ENCODE results near the gene A2M. TPM values are rescaled to one million over a fixed set of nuclear protein-coding genes. Genes with fewer than 3 reads are reported as not detected.

The A2M gene
- total and polyA plus RNA-seq, 4 donors = 1,731 to 2,622 (median 2,052) TPM

DNA sequence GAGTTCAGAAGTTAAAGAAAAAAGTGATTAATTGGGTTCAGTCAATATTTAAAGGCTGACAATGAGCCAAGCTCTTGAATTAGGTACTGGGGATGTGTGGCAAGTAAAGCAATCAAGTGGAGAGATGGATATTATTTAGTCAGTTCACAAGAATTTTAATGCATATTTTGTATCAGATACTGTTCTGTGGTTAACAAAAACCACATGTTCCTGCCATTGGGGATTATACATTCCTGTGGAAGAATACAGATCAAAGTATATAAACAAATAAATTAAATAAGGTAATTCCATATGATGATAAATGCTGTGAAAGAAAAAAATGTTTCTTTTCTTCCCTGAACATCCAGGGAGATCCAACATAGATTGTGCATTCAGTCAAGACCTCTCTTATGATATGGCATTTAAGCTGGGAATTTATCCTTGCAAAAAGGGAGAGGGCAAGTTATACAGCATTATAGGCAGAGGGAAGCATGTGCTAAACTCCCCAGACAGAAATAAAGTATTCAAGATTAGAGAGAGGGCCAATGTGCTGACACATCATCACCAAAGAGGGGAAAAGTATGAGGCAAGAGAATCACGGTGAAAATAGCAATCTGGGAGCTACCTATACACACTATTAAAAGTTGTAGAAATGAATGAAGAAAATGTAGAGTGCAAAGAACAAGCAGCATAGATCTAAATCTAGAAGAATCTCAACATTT is 17.6 kb upstream of the A2M start:
- Histone ChIP-seq H3K27me3 (ENCODE audit: control insufficient read depth in 4 of 4, insufficient read depth in 4 of 4, low read length in 3 of 4) (no peaks in the 10 kb centered on the region), H3K36me3 (ENCODE audit: control insufficient read depth in 4 of 4, insufficient read depth in 3 of 4, low read depth in 1 of 4, low read length in 3 of 4) (no peaks in the 10 kb centered on the region), H3K4me3 (ENCODE audit: low read depth in 1 of 3, low read length in 3 of 3) (no peak overlapping the region), H3K9ac (ENCODE audit: low read depth in 1 of 2, low read length in 2 of 2) (no peak overlapping the region), H3K27ac (ENCODE audit: low read depth in 1 of 2, low read length in 2 of 2) (peak overlapping the region; percentile 10 to 42), H3K9me3 (ENCODE audit: control insufficient read depth in 4 of 4, low read length in 3 of 4) (no peaks in the 10 kb centered on the region), H3K4me1 (ENCODE audit: control insufficient read depth in 4 of 4, insufficient read depth in 4 of 4, low read length in 3 of 4) (peaks cover 2 to 40% (median 27%) of the 10 kb centered on the region in 4 donors)
- TF ChIP-seq FOXA1 (IDR thresholded peaks at IDR 0.05) (no peak), HNF4G (IDR thresholded peaks at IDR 0.05) (no peak), RAD21 (IDR thresholded peaks at IDR 0.05) (no peak), SP1 (IDR thresholded peaks at IDR 0.05) (no peak), GABPA (IDR thresholded peaks at IDR 0.05 in 1 of 2, conservative IDR thresholded peaks at IDR 0.05 in 1 of 2) (no peak), RXRA (IDR thresholded peaks at IDR 0.05) (no peak)
- TF ChIP-seq, protein P1, sequence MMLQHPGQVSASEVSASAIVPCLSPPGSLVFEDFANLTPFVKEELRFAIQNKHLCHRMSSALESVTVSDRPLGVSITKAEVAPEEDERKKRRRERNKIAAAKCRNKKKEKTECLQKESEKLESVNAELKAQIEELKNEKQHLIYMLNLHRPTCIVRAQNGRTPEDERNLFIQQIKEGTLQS (IDR thresholded peaks at IDR 0.05) = no peak
- WGBS = 41% methylated on average over 1 of the region's 1 CpG
- DNase-seq (ENCODE audit: low spot score) = no peak

DNA sequence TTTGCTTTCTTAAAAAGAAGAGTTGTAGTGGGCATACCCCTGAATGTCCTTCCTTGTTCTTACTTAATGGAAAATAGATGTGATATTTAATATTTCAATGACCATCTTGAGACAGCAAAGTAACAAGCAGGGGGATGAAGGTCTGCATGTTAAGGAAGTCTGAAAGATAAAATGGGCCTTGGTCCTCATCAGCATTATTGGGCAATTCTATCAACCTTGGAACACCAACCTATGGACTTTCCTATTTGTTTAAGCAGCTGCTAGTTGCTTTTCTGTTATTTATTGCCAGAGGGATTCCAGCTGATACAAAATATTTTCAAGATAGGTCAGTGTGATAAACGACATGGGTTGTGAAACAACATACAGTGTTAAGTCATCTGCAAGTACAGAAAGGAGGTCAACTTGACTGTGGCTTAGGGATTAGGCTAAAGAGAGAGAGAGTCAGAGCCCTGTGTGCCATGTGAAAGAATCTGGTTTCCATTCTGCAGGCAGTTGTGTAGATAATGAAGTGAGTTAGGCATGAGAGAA is 16.4 kb upstream of the A2M start:
- Histone ChIP-seq H3K9me3 (ENCODE audit: control insufficient read depth in 4 of 4, low read length in 3 of 4) (no peaks in the 10 kb centered on the region), H3K9ac (ENCODE audit: low read depth in 1 of 2, low read length in 2 of 2) (no peak overlapping the region), H3K27ac (ENCODE audit: low read depth in 1 of 2, low read length in 2 of 2) (peak overlapping the region; percentile 73 to 74), H3K4me1 (ENCODE audit: control insufficient read depth in 4 of 4, insufficient read depth in 4 of 4, low read length in 3 of 4) (peaks cover 2 to 40% (median 27%) of the 10 kb centered on the region in 4 donors), H3K36me3 (ENCODE audit: control insufficient read depth in 4 of 4, insufficient read depth in 3 of 4, low read depth in 1 of 4, low read length in 3 of 4) (no peaks in the 10 kb centered on the region), H3K4me3 (ENCODE audit: low read depth in 1 of 3, low read length in 3 of 3) (no peak overlapping the region), H3K27me3 (ENCODE audit: control insufficient read depth in 4 of 4, insufficient read depth in 4 of 4, low read length in 3 of 4) (no peaks in the 10 kb centered on the region)
- TF ChIP-seq YY1 (IDR thresholded peaks at IDR 0.05) (peak; percentile 89), HNF4A (conservative IDR thresholded peaks at IDR 0.05) (peak; percentile 98 to 99), TAF1 (conservative IDR thresholded peaks at IDR 0.05) (no peak), NR2F2 (IDR thresholded peaks at IDR 0.05) (peak; percentile 81), SP1 (IDR thresholded peaks at IDR 0.05) (peak; percentile 98), FOXA2 (IDR thresholded peaks at IDR 0.05) (peak; percentile 92), FOXA1 (IDR thresholded peaks at IDR 0.05) (peak; percentile 95), RAD21 (IDR thresholded peaks at IDR 0.05) (peak; percentile 68 to 76), HNF4G (IDR thresholded peaks at IDR 0.05) (peak; percentile 93), EGR1 (IDR thresholded peaks at IDR 0.05; ENCODE audit: low read depth in 2 of 2) (peak; percentile 54 to 84), GABPA (IDR thresholded peaks at IDR 0.05 in 1 of 2, conservative IDR thresholded peaks at IDR 0.05 in 1 of 2) (peak in 1 of 2 donors; percentile 69), JUND (IDR thresholded peaks at IDR 0.05) (peak; percentile 93 to 95), RXRA (IDR thresholded peaks at IDR 0.05) (peak; percentile 97)
- TF ChIP-seq, protein P2, sequence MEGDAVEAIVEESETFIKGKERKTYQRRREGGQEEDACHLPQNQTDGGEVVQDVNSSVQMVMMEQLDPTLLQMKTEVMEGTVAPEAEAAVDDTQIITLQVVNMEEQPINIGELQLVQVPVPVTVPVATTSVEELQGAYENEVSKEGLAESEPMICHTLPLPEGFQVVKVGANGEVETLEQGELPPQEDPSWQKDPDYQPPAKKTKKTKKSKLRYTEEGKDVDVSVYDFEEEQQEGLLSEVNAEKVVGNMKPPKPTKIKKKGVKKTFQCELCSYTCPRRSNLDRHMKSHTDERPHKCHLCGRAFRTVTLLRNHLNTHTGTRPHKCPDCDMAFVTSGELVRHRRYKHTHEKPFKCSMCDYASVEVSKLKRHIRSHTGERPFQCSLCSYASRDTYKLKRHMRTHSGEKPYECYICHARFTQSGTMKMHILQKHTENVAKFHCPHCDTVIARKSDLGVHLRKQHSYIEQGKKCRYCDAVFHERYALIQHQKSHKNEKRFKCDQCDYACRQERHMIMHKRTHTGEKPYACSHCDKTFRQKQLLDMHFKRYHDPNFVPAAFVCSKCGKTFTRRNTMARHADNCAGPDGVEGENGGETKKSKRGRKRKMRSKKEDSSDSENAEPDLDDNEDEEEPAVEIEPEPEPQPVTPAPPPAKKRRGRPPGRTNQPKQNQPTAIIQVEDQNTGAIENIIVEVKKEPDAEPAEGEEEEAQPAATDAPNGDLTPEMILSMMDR (IDR thresholded peaks at IDR 0.05; ENCODE audit: low read depth, low read length, missing input control) = no peak
- TF ChIP-seq, protein P3, sequence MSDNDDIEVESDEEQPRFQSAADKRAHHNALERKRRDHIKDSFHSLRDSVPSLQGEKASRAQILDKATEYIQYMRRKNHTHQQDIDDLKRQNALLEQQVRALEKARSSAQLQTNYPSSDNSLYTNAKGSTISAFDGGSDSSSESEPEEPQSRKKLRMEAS (IDR thresholded peaks at IDR 0.05) = peak; percentile 81
- TF ChIP-seq, protein P1 (IDR thresholded peaks at IDR 0.05) = peak; percentile 90
- TF ChIP-seq, protein P4, sequence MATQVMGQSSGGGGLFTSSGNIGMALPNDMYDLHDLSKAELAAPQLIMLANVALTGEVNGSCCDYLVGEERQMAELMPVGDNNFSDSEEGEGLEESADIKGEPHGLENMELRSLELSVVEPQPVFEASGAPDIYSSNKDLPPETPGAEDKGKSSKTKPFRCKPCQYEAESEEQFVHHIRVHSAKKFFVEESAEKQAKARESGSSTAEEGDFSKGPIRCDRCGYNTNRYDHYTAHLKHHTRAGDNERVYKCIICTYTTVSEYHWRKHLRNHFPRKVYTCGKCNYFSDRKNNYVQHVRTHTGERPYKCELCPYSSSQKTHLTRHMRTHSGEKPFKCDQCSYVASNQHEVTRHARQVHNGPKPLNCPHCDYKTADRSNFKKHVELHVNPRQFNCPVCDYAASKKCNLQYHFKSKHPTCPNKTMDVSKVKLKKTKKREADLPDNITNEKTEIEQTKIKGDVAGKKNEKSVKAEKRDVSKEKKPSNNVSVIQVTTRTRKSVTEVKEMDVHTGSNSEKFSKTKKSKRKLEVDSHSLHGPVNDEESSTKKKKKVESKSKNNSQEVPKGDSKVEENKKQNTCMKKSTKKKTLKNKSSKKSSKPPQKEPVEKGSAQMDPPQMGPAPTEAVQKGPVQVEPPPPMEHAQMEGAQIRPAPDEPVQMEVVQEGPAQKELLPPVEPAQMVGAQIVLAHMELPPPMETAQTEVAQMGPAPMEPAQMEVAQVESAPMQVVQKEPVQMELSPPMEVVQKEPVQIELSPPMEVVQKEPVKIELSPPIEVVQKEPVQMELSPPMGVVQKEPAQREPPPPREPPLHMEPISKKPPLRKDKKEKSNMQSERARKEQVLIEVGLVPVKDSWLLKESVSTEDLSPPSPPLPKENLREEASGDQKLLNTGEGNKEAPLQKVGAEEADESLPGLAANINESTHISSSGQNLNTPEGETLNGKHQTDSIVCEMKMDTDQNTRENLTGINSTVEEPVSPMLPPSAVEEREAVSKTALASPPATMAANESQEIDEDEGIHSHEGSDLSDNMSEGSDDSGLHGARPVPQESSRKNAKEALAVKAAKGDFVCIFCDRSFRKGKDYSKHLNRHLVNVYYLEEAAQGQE (IDR thresholded peaks at IDR 0.05) = peak; percentile 90
- TF ChIP-seq, protein P5, sequence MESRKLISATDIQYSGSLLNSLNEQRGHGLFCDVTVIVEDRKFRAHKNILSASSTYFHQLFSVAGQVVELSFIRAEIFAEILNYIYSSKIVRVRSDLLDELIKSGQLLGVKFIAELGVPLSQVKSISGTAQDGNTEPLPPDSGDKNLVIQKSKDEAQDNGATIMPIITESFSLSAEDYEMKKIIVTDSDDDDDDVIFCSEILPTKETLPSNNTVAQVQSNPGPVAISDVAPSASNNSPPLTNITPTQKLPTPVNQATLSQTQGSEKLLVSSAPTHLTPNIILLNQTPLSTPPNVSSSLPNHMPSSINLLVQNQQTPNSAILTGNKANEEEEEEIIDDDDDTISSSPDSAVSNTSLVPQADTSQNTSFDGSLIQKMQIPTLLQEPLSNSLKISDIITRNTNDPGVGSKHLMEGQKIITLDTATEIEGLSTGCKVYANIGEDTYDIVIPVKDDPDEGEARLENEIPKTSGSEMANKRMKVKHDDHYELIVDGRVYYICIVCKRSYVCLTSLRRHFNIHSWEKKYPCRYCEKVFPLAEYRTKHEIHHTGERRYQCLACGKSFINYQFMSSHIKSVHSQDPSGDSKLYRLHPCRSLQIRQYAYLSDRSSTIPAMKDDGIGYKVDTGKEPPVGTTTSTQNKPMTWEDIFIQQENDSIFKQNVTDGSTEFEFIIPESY (IDR thresholded peaks at IDR 0.05) = peak; percentile 94
- no peak for DNase-seq (ENCODE audit: low spot score)
- 20% methylated on average over 1 of the region's 1 CpG for WGBS

Data from liver (tissue), 9 donors.